ENCODE results near the gene SSBP2.

DNA sequence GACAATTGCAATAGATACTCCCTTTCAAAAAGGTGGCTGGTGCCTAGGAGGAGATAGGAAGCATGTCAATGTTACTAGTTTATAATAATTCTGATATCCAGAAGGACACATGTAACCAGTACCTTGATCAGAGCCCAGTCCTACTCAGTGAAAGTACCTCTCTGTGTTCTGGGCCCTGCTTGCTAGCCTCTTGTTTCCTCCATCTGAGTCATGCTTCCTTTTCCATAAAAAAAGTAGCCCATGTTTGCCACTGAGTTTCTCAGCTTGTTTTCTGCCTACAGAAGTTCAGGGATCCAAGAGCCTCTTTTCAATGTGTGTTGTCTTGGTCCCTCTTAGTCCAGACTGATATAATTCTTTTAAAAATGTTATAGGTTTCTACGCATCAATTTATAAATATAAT is 149.0 kb downstream of the SSBP2 start:
- TF ChIP-seq, protein P1, sequence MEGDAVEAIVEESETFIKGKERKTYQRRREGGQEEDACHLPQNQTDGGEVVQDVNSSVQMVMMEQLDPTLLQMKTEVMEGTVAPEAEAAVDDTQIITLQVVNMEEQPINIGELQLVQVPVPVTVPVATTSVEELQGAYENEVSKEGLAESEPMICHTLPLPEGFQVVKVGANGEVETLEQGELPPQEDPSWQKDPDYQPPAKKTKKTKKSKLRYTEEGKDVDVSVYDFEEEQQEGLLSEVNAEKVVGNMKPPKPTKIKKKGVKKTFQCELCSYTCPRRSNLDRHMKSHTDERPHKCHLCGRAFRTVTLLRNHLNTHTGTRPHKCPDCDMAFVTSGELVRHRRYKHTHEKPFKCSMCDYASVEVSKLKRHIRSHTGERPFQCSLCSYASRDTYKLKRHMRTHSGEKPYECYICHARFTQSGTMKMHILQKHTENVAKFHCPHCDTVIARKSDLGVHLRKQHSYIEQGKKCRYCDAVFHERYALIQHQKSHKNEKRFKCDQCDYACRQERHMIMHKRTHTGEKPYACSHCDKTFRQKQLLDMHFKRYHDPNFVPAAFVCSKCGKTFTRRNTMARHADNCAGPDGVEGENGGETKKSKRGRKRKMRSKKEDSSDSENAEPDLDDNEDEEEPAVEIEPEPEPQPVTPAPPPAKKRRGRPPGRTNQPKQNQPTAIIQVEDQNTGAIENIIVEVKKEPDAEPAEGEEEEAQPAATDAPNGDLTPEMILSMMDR (IDR thresholded peaks at IDR 0.05) = no peak
- no peak for TF ChIP-seq POLR2A (IDR thresholded peaks at IDR 0.05)
